Brain microvascular endothelial cell (primary cell): ENCODE results near the gene PARP2.

ENCODE experiments used
- DNase-seq: peaks from one replicate; pipeline ENCODE4 v3.0.0-alpha.2; 2020
- H3K27ac ChIP-seq: fragments of 250-450 bp; sonication (Bioruptor Pico); 2 replicates; pipeline ENCODE4 v1.5.1; 2020; ENCODE audit warnings: mild to moderate bottlenecking, moderate library complexity
- H3K27me3 ChIP-seq: fragments of 250-450 bp; sonication (Bioruptor Pico); replicated peaks from 2 replicates; pipeline ENCODE4 v1.5.1; 2020; ENCODE audit warnings: mild to moderate bottlenecking
- H3K36me3 ChIP-seq: fragments of 250-450 bp; sonication (Bioruptor Pico); replicated peaks from 2 replicates; pipeline ENCODE4 v1.5.1; 2020; ENCODE audit warnings: mild to moderate bottlenecking
- H3K4me3 ChIP-seq: 2 replicates; pipeline ENCODE4 v1.5.1; 2011; ENCODE audit warnings: low read depth, mild to moderate bottlenecking, control low read depth, low read length, moderate library complexity
- CTCF ChIP-seq: IDR thresholded peaks from 2 replicates; pipeline ENCODE4 v1.5.1; 2011; ENCODE audit warnings: low read depth, mild to moderate bottlenecking, moderate library complexity, low read length, control low read depth, inconsistent platforms; ENCODE audit errors: missing control alignments
- in situ Hi-C: cut with HindIII; loops from 2 replicates; pipeline ENCODE4 v1.10.0; 2017; ENCODE audit warnings: low sequenced_read_pairs, low pct_ligation_motif_present

Gene PARP2

GRCh38 chr14:20306079-20306423 is 37.4 kb upstream of the PARP2 start:
- DNase-seq = no peak
- in situ Hi-C loops = no loop called here
- TF ChIP-seq CTCF = no peak
- H3K4me3 ChIP-seq = peak overlapping the region; percentile 89
- peaks cover under 1% of the 10 kb centered on the region for H3K36me3 ChIP-seq
- H3K27me3 ChIP-seq = no peaks in the 10 kb centered on the region
- no peak overlapping the region for H3K27ac ChIP-seq

GRCh38 chr14:20314026-20314425 is 29.4 kb upstream of the PARP2 start:
- TF ChIP-seq CTCF = no peak
- Histone ChIP-seq H3K27me3 (no peaks in the 10 kb centered on the region), H3K36me3 (peaks cover 44% of the 10 kb centered on the region), H3K27ac (no peak overlapping the region), H3K4me3 (no peak overlapping the region)
- DNase-seq = no peak
- in situ Hi-C loops = no loop called here

- no peak for DNase-seq
- in situ Hi-C loops = no loop called here
- Histone ChIP-seq H3K4me3 (no peak overlapping the region), H3K27ac (no peak overlapping the region), H3K36me3 (peaks cover 48% of the 10 kb centered on the region), H3K27me3 (no peaks in the 10 kb centered on the region)
- TF ChIP-seq CTCF = no peak
These were observed 25.7 kb upstream of the PARP2 start for GRCh38 chr14:20317720-20318119.

GRCh38 chr14:20327005-20327869 is 16.2 kb upstream of the PARP2 start:
- DNase-seq = peak; percentile 42
- H3K36me3 ChIP-seq = peaks cover 24% of the 10 kb centered on the region
- in situ Hi-C loops = no loop called here
- TF ChIP-seq CTCF = peak; percentile 53
- no peaks in the 10 kb centered on the region for H3K27me3 ChIP-seq
- no peak overlapping the region for H3K27ac ChIP-seq
- H3K4me3 ChIP-seq = no peak overlapping the region

GRCh38 chr14:20328705-20329104 is 14.7 kb upstream of the PARP2 start:
- no peak for DNase-seq
- in situ Hi-C loops = no loop called here
- H3K4me3 ChIP-seq = no peak overlapping the region
- peaks cover 24% of the 10 kb centered on the region for H3K36me3 ChIP-seq
- no peak overlapping the region for H3K27ac ChIP-seq
- TF ChIP-seq CTCF = no peak
- H3K27me3 ChIP-seq = no peaks in the 10 kb centered on the region

GRCh38 chr14:20329355-20329754 is 14.1 kb upstream of the PARP2 start:
- no peak overlapping the region for H3K27ac ChIP-seq
- no peak for TF ChIP-seq CTCF
- no peak for DNase-seq
- peaks cover 19% of the 10 kb centered on the region for H3K36me3 ChIP-seq
- no peak overlapping the region for H3K4me3 ChIP-seq
- in situ Hi-C loops = no loop called here
- no peaks in the 10 kb centered on the region for H3K27me3 ChIP-seq
